ENCODE data around the gene ADAP2. TPM values are rescaled to one million over a fixed set of nuclear protein-coding genes. Genes with fewer than 3 reads are reported as not detected.

ADAP2 gene
- polyA plus RNA-seq, 3 donors = 2.1 to 17.8 (median 8.6) TPM

DNA sequence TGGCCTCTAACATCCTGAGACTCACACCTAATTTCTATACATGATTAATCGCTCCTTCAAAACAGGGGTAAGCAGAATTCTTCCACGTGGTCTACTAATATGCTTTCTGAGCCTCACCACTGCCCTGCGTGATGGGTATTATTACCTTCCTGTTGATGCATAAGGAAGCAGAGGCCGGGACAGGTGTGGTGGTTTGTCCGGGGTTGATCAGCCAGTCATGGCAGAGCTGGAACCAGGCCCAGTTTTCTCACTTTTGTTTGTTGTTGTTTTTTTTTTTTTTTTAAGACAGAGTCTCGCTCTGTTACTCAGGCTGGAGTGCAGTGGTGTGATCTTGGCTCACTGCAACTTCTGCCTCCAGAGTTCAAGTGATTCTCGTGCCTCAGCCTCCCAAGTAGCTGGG lies 80.3 kb downstream of the ADAP2 start:
- H3K27ac ChIP-seq (ENCODE audit: low read depth, low read length) = no peak overlapping the region
- WGBS, 3 donors = 87 to 91% (median 89%) methylated on average over 7 of the region's 7 CpGs

DNA sequence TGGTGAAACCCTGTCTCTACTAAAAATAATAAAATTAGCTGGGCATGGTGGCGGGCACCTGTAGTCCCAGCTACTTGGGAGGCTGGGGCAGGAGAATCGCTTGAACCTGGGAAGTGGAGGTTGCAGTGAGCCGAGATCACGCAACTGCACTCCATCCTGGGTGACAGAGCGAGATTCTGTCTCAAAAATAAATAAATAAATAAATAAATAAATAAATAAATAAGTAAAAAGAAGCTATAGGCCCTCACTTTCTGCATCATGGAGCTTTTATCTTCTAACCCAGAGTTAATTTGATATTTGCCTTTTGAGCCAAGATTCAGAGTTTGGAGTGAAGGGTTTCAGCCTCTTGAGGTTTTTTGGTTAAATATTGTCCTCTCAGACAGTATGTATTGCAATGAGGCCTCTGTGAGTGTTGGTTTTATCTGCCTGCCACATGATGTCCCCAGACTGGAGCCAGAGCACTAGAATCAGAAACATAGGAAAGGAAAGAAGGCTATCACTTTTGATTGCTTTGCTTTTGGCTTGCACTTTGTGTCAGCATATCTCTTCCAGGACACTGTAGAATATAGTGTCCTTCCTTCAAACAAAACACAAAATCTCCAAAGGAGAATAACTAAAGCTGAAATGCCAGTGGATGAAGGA lies 81.6 kb downstream of the ADAP2 start:
- no peak overlapping the region for H3K27ac ChIP-seq (ENCODE audit: low read depth, low read length)
- 94 to 99% (median 98%) methylated on average over 5 of the region's 5 CpGs for WGBS, 3 donors

DNA sequence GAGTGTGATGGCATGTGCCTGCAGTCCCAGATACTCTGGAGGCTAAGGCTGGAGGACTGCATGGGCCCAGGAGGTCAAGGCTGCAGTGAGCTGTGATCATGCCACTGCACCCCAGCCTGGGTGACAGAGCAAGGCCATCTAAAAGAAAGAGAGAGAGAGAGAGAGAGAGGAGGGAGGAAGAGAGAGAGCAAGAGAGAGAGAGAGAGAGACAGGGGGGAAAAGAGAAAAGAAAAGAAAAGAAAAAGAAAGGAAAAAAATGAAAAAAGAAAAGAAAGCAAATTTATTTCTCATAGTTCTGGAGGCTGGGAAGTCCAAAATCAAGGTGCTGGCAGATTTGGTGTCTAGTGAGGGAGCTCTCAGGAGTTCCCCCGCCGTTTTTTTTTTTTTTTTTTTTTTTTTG lies 82.4 kb downstream of the ADAP2 start:
- 79 to 100% (median 91%) methylated on average over 2 of the region's 2 CpGs for WGBS, 3 donors
- H3K27ac ChIP-seq (ENCODE audit: low read depth, low read length) = no peak overlapping the region

DNA sequence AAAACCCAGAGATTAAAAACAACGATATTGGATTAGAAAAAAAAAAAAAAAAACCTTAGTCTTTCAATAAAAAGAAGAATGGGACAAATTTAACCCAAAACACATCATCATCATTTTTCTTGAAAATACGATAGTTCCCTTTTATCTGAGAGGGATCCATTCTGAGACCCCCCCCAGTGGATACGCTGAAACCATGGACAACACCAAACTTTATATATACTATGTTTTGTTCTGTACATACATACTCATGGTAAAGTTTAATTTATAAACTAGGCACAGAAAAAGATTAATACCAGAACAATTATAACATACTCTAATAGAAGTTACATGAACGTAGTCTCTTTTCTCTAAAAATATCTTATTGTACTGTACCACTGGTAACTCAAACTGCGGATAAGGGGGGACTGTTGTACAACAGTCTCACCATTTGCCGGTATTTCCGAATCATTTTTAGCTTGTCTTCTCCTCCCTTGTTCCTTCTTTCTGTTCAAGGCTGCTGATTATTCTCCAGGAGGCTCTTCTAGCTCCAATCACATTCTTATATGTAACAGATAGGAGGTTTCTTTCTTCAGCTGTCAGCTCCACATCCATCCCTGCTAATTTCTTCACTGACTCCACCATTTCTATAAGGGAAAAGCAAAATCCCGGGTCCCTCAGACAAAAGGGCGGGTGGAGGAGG lies 86.1 kb downstream of the ADAP2 start:
- no peak overlapping the region for H3K27ac ChIP-seq (ENCODE audit: low read depth, low read length)
- 65 to 68% (median 67%) methylated on average over 9 of the region's 9 CpGs for WGBS, 3 donors

DNA sequence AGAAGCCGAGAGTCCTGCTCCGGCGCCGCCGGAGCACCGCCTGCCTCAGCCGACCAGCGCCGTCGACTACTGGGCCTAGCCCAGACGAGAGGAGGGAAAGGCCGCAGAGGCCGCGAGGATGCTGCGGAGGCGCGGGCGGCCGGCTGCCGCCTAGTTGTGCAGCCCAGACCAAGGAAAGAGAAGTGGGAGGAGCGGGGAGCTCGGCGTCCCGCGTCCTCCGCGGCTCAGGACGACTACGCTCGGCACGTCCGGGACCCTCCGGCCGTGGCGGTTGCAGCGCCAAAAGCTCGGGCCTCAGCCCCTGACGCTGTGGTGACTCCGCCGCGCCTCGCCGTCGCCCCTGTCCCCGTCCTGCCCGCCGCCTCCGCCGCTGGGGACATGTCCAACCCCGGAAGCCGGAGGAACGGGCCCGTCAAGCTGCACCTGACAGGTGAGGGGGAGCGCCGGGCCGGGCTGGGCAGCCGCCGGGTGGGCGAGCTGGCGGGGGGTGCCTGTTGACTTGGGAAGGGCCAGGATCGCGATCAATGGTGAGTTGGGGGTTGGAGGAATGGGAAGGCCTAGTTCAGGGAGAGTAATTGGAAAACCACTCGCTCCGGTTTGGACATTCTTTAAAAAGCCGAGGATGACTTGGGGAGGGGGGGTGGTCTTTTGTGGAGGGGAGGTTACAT lies 86.8 kb downstream of the ADAP2 start:
- WGBS, 3 donors = 0 to 1% (median 1%) methylated on average over 50 to 65 of the region's 65 CpGs
- peak overlapping the region; percentile 54 for H3K27ac ChIP-seq (ENCODE audit: low read depth, low read length)

Other genes with a start within 250 kb of the ADAP2 start
- 10 to 100 TPM in 1 of 3 donors, 1 to 10 TPM in 2; 2.0 to 11.4 (median 5.6) TPM for gene CRLF3, start 97.3 kb upstream of the ADAP2 start, polyA plus RNA-seq
- under 1 TPM; 0.18 to 0.34 (median 0.25) TPM for gene ATAD5, start 90.0 kb upstream of the ADAP2 start, polyA plus RNA-seq
- 10 to 100 TPM in 2 of 3 donors, 1 to 10 TPM in 1; 4.9 to 18.3 (median 11.3) TPM for gene TEFM, start 15.7 kb upstream of the ADAP2 start, polyA plus RNA-seq
- 10 to 100 TPM; 10.7 to 27.2 (median 20.1) TPM for gene RNF135, start 49.1 kb downstream of the ADAP2 start, polyA plus RNA-seq
- gene NF1, start 173.0 kb downstream of the ADAP2 start, polyA plus RNA-seq = 1 to 10 TPM; 5.6 to 9.1 (median 7.9) TPM